Stimulated activated CD4-positive, alpha-beta T cell treated with anti-CD3 and anti-CD28 coated beads, Interleukin-12 subunit alpha, Interleukin-12 subunit beta, amount 100 ng/mL, for 24 hours (primary cell): ENCODE measurements around the gene EPS8.
A peak's percentile ranks its signal among the peaks of the same experiment; 100 is the strongest.
"Not testable (repeated sequence)": the region's sequence is repeated elsewhere in the genome, so short reads cannot be mapped to it uniquely, and the experiment has no call there.

Source experiments
- DNase-seq, 2 experiments: peaks; one replicate each; pipeline ENCODE4 v3.0.0-alpha.2; 2020; ENCODE audit warnings: low read depth in 2 of 2

Gene EPS8

GRCh38 chr12:15797818-15798217, 8.6 kb upstream of the EPS8 start:
- DNase-seq = no peak

- no peak for DNase-seq
Measured at GRCh38 chr12:15796493-15797141, 7.4 kb upstream of the EPS8 start.

GRCh38 chr12:15794836-15795235, 5.6 kb upstream of the EPS8 start:
- no peak for DNase-seq

- no peak for DNase-seq
Measured at GRCh38 chr12:15794196-15794595, 5.0 kb upstream of the EPS8 start.

GRCh38 chr12:15788233-15789219, 662 bp downstream of the EPS8 start:
- peak; percentile 0 to 1 for DNase-seq

GRCh38 chr12:15787778-15788177, 1.4 kb downstream of the EPS8 start:
- no peak for DNase-seq

- no peak for DNase-seq
Measured at GRCh38 chr12:15786772-15787171, 2.4 kb downstream of the EPS8 start.

- DNase-seq = no peak
Measured at GRCh38 chr12:15783288-15783687, 5.9 kb downstream of the EPS8 start.

- DNase-seq = no peak
Measured at GRCh38 chr12:15782667-15783066, 6.5 kb downstream of the EPS8 start.

GRCh38 chr12:15779925-15780324, 9.3 kb downstream of the EPS8 start:
- DNase-seq = no peak

- no peak for DNase-seq
Measured at GRCh38 chr12:15778126-15778525, 11.1 kb downstream of the EPS8 start.

- no peak for DNase-seq
Measured at GRCh38 chr12:15777355-15778012, 11.7 kb downstream of the EPS8 start.

- no peak for DNase-seq
Measured at GRCh38 chr12:15776532-15776931, 12.7 kb downstream of the EPS8 start.

GRCh38 chr12:15774819-15775218, 14.4 kb downstream of the EPS8 start:
- no peak for DNase-seq

GRCh38 chr12:15772405-15773018, 16.7 kb downstream of the EPS8 start:
- DNase-seq = no peak

GRCh38 chr12:15770581-15770980, 18.6 kb downstream of the EPS8 start:
- DNase-seq = no peak

GRCh38 chr12:15770021-15770420, 19.2 kb downstream of the EPS8 start:
- no peak for DNase-seq

- no peak for DNase-seq
Measured at GRCh38 chr12:15769586-15769985, 19.6 kb downstream of the EPS8 start.

GRCh38 chr12:15767301-15767700, 21.9 kb downstream of the EPS8 start:
- DNase-seq = no peak

GRCh38 chr12:15763328-15763727, 25.9 kb downstream of the EPS8 start:
- no peak for DNase-seq

- DNase-seq = not testable (repeated sequence)
Measured at GRCh38 chr12:15762162-15762561, 27.0 kb downstream of the EPS8 start.
